Fibroblast of skin of back (primary cell): Measurements from ENCODE around the gene KIF4A.

Experiments
- DNase-seq: peaks from one replicate; pipeline ENCODE4 v3.0.0-alpha.2; 2013

The KIF4A gene

DNA sequence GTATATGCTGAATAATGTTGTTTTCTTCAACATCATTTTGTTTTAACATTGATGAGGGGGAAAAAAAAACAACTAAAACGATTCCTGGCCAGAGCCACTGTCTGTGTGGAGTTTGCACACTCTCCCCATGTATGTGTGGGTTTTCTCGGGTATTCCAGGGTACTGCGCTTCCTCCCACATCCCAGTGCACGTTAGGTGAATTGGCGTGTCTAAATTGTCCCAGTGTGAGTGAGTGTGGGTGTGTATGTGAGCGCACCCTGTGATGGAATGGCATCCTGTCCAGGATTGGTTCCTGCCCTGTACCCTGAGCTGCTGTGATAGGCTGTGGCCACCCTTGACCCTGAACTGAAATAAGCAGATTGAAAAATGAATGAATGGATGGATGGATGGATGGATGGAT is 152.3 kb downstream of the KIF4A start:
- no peak for DNase-seq

DNA sequence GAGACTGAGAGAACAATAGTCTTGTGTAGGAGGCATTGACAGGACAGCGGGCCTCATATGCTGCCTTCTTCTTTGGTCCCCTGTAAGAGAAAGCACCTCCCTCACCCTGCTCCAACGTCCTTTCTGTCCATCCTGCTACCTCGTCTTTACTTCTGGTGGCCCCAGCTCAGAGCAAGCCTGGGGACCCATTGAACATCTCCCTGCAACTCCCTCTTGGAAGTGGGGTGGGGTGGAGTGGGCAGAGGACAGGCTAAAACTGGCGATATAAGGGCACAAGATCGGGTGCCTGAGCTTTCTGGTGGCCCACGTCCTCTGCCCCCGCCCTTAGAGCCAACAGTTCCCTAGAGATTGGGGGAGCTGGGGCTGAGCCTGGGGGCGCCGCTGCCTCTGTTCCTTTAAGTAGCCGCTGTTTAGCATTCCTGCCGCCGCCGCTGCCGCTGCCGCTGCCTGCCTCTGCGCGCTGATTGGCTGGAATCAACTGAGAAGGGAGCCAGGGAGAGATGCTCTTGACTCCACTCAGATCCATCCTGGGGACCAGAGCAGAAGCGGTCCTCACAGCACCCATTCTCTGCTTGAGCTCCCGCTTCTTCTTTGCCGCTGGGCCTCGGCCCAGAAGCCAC is 154.5 kb downstream of the KIF4A start, which contains the start of gene DLG3:
Gene DLG3 (plus strand): TSS at position 510 of the 620 bp plus-strand sequence. CDS start 367 bp downstream, outside the sequence.
- peak; percentile 56 for DNase-seq

DNA sequence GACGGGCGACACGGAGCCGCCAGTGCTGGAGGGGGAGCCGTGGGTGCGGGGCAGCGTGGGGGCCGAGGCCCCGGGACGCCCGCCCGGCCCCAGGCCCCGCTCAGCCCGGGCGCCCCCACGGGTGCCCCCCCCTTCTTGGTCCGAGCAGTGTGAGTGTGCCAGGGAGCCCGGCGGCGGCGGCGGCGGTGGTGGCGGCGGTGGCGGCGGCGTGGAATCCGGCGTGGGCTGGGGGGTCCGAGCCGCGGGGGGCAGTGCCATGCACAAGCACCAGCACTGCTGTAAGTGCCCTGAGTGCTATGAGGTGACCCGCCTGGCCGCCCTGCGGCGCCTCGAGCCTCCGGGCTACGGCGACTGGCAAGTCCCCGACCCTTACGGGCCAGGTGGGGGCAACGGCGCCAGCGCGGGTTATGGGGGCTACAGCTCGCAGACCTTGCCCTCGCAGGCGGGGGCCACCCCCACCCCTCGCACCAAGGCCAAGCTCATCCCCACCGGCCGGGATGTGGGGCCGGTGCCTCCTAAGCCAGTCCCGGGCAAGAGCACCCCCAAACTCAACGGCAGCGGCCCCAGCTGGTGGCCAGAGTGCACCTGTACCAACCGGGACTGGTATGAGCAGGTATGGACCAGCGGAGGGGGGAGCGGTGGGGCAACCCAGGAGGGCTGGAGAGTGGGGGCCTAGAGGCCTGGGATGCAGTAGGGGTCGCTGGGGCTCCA is 155.2 kb downstream of the KIF4A start:
- no peak for DNase-seq

DNA sequence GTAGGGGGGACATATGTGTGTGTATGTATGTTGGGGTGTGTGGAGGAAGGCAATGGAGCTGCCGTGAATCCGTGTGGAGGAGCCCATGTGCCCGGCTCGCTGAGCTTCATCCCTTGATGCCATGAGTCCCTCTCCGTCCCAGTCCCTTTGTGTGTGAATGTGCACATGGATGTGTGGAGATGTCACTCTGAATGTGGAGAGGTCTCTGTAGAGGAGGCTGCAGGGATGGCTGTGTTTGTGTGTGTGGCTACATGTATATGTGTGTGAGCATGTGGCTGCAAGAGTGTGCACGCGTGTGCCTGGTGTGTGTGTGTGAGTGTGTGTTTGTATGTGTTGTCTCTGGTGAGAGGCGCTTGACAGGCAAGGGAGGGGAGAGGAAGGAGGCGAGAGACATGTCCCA is 156.0 kb downstream of the KIF4A start:
- DNase-seq: no peak

DNA sequence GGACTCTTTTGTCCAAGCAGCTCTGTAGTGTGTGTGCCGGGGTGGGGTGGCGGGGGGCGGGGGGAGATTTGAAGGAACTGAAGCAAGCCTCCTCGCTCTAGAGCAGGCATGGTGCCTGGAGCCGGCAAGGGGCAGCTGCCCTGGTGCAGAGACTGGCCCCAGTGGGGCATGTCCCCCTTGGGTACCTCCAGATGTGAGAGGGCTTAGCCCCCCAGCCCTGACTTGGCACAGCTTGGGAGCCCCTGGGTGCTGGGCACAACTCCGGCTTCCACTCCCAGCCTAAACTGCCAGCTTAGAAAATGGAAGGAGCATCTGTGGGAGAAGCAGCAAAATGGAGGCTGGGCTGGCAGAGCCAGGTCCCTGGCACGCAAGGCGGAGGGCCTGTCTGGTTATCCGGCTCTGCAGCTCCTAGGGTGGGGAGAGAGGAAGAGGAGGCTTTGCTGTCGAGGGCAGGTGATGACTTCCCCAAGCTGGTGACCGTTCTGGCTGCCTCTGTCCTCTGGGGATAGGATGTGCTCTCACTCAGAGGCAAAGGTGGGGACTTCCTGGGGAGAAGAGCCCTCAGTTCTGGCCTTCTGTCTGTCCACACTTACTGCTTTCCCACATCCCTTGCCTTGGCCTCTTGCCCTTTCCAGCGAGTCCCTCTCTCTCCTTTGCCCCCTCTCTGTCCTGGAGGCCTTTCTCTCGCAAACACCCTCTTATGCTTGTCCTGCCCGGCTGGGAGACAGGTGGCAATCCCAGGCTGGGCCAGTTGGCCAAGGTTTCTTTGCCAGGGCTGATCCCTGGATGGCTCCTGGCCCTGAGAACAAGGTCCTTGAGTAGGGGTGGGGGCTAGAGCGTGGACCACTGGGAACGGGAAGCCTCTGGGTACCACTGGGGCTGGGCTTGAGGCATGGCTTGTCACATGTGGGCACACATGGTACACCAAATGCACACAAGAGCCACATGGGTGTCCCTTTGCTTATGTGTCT is 156.8 kb downstream of the KIF4A start:
- DNase-seq: no peak

DNA sequence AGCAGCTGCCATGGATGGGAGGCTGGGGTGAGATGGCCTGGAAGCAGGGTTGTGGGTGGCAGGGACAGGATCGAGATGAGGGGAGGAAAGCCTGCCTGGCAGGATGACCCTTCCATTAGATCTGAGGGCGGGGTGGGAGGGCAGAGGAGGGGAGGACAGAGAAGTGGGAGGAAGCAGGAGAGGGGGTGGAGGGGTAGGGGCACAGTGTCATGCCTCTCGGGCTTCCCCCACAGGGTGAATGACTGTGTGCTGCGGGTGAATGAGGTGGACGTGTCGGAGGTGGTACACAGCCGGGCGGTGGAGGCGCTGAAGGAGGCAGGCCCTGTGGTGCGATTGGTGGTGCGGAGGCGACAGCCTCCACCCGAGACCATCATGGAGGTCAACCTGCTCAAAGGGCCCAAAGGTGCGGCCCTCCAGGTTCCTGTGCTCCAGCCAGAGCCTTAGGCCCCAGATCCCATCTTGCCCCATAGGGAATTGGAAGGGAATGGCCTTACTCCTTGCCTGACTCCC is 159.6 kb downstream of the KIF4A start:
- DNase-seq: no peak

DNA sequence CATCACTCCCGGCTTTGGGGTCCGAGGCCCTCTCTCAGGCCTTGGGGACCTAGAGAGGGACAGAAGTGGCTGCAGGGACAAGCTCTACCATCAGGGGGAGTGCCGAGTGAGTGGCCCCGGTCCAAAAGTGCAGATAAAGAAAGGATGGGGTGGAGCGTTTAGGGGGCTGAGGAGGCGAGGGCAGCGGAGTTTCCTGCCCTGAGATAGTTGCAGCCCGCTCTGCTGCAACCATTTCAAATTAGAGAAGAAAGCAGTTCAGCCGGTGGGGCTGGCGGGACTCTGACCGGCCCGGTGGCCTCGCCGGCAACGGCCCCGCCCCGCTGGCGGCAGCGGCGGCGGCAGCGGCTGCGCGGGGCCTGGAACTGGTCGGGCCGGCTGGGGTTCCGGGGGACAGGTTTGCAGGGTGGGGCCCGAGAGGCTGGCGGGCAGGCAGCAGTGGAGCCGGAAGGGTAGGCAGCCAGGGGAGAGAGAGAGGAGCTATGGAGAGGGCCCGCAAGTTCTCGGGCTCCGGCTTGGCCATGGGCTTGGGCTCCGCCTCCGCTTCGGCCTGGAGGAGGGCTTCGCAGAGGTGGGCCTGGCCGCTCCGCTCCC is 162.3 kb downstream of the KIF4A start:
- DNase-seq: peak; percentile 51

DNA sequence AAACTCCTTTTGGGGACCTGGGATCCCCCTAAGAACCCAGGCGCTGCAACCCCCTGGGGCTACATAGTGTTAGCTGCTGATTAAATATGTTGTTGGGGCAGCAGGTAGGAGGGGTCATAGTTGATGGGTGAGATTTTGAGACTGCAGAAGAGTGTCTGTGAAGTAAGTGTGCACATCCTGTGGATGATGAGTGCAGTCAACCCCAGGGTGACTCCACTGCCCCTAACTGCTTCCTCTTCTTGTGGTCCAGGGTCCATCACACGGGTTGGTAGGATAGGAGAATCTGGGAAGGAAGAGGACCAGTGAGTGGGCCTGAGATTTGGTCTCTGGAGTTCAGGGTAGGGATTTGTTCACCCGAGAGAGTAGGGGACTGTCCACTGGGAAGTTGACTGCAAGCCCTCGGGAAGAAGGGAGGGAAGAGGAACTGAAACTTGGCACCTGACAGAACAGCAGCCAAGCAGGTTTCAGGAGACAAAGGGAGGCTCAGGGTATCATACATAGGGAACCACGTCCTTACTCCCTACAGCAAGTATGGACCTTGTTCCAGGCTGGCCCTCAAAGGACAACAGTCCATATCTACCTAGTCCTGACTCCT is 163.2 kb downstream of the KIF4A start:
- DNase-seq: no peak

DNA sequence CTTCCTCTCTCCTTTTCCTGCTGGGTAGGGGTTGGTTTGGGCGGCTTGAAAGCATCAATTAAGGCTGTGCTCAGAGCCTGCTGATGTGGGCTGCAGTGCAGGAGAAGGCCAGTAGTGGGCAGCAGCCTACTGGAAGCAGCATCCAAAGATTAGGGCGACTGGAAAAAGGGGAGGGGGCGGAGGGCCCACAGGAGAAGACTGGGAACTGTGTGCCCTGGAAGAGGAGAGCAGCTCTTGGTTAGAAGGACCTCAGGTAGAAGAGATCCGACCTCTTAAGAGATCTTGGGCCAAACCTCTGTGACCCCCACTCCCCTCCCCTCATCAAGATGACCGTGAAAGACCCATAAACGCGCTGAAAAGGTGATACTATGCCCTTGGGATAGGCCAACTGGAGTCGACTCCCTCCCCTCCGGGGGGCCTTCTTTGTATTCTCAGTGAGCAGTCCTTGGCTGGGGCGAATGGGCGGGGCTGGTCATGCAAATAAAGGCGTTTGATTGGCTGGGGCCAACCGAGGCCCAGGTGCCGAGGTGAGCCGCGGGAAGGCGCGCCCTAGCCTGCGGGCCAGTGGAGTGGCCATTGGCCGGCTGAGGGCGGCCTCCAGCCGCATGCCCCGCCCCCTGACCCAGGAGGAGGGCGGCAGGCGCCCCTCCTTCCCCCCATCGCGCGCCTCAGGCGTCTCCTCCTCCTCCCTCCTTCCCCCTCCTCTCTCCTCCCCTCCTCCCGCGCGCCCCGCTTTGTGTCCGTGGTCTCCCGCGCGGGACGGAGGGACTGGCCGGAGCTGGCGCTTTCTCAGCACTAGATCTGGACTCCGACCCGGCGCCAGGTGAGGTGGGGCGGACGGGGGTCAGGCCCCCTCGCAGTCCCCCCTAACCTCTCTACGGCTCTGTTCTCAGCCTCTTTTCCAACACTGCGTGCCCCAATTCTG is 164.8 kb downstream of the KIF4A start:
- peak; percentile 45 for DNase-seq

DNA sequence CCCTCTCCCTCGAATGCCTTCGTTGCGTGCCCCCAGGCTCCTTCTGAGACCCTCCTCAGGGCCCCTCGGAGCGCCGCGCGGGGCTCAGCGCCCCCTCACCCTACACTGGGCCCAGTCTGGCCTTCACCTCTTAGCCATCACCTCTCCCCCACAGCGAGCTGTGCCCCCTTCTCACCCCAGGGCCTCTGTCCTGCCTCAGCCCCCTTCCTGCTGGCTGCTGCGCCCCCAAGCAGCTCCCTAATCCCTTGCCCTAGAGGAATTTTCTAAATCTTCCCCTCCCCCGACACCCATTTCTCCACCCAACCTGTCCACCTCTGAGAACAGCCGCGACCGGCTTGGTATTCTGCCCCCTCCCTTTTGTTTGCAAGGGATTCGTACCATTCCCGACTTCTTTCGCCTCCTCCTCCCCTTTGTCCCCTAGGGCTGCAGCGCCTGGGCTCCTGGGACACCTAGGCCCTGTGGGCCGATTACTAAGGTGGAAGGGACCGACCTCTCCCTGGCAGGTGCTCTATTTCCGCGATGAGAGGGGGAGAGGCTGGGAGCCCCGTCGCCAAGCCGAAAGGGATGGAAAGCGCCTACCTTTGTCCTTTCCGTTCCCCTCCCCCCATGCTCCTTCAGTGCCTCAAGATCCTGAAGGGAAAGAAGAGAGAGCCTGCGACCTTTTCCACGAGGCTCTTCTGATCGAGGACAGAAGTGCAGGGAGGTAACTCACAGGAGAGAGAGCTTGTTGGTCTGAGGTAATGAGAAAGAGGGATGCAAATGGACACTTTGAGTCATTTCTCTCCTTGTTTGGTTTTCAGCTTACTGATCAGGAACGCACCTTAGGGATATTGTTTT is 165.7 kb downstream of the KIF4A start:
- DNase-seq: no peak

GRCh38 chrX:70456256-70456655 is 166.4 kb downstream of the KIF4A start:
- no peak for DNase-seq

- no peak for DNase-seq
These were observed 171.1 kb downstream of the KIF4A start for GRCh38 chrX:70461026-70461425.

DNA sequence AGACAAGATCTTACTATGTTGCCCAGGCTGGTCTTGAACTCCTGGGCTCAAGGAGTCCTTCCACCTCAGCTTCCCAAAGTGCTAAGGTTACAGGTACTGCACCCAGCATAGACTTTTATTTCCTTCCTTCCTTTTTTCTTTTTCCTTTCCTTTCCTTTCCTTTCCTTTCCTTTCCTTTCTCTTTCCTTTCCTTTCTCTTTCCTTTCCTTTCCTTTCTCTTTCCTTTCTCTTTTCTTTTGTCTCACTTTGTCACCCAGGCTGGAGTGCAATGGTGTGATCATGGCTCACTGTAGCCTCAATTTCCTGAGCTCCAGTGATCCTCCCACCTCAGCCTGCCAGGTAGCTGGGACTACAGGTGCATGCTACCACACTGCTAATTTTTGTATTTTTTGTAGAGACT is 174.1 kb downstream of the KIF4A start:
- no peak for DNase-seq

DNA sequence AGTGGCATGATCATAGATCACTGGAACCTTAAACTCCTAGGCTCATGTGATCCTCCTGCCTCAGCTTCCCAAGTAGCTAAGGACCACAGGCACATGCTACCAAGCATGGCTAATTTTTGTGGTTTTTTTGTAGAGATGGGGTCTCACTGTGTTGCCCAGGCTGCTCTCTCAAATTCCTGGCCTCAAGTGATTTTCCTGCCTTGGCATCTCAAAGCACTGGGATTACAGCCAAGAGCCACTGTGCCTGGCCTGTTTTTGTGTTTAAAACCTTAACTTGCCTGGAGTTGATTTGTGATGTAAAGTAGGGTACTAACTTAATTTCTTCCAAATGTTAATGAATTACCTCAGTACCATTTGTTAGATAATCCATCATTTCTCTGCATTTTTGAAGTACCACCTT is 177.1 kb downstream of the KIF4A start:
- DNase-seq: no peak

DNA sequence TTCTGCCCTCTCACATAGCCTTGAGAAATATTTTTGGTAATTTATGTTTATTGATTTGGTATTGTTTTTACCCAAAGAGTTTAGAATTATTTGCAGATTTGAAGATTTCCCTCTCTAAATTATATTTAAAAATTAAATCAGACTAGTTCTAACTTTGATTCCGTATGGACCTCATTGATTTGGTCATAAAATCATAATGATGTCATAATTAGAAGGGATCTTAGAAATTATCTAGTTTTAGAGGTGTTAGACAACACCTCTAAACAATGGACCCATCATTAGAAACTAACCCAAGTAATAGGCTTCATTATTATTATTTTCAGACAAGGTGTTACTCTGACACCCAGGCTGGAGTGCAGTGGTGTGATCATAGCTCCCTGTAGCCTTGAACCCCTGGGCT is 178.8 kb downstream of the KIF4A start:
- no peak for DNase-seq
